Measurements from ENCODE around the gene PPP1R15A.

Gene PPP1R15A

GRCh38 chr19:48830088-48830487, 42.1 kb upstream of the PPP1R15A start:
- no peak for TF ChIP-seq GABPA (IDR thresholded peaks at IDR 0.05; ENCODE audit: low read depth)
- no peak for TF ChIP-seq POLR2AphosphoS5 (IDR thresholded peaks at IDR 0.05; ENCODE audit: low read depth)
- TF ChIP-seq SPI1 (IDR thresholded peaks at IDR 0.05; ENCODE audit: borderline replicate concordance, low read depth), result no peak
- TF ChIP-seq, protein P1, sequence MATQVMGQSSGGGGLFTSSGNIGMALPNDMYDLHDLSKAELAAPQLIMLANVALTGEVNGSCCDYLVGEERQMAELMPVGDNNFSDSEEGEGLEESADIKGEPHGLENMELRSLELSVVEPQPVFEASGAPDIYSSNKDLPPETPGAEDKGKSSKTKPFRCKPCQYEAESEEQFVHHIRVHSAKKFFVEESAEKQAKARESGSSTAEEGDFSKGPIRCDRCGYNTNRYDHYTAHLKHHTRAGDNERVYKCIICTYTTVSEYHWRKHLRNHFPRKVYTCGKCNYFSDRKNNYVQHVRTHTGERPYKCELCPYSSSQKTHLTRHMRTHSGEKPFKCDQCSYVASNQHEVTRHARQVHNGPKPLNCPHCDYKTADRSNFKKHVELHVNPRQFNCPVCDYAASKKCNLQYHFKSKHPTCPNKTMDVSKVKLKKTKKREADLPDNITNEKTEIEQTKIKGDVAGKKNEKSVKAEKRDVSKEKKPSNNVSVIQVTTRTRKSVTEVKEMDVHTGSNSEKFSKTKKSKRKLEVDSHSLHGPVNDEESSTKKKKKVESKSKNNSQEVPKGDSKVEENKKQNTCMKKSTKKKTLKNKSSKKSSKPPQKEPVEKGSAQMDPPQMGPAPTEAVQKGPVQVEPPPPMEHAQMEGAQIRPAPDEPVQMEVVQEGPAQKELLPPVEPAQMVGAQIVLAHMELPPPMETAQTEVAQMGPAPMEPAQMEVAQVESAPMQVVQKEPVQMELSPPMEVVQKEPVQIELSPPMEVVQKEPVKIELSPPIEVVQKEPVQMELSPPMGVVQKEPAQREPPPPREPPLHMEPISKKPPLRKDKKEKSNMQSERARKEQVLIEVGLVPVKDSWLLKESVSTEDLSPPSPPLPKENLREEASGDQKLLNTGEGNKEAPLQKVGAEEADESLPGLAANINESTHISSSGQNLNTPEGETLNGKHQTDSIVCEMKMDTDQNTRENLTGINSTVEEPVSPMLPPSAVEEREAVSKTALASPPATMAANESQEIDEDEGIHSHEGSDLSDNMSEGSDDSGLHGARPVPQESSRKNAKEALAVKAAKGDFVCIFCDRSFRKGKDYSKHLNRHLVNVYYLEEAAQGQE (IDR thresholded peaks at IDR 0.05; ENCODE audit: insufficient replicate concordance, low read depth), result no peak
- TF ChIP-seq, protein P2, sequence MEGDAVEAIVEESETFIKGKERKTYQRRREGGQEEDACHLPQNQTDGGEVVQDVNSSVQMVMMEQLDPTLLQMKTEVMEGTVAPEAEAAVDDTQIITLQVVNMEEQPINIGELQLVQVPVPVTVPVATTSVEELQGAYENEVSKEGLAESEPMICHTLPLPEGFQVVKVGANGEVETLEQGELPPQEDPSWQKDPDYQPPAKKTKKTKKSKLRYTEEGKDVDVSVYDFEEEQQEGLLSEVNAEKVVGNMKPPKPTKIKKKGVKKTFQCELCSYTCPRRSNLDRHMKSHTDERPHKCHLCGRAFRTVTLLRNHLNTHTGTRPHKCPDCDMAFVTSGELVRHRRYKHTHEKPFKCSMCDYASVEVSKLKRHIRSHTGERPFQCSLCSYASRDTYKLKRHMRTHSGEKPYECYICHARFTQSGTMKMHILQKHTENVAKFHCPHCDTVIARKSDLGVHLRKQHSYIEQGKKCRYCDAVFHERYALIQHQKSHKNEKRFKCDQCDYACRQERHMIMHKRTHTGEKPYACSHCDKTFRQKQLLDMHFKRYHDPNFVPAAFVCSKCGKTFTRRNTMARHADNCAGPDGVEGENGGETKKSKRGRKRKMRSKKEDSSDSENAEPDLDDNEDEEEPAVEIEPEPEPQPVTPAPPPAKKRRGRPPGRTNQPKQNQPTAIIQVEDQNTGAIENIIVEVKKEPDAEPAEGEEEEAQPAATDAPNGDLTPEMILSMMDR (IDR thresholded peaks at IDR 0.05; ENCODE audit: insufficient read depth, low read length), result no peak
- Histone ChIP-seq H3K4me3 (replicated peaks; ENCODE audit: insufficient read depth, low read length) (no peak overlapping the region), H3K27ac (replicated peaks) (no peak overlapping the region), H3K27me3 (ENCODE audit: insufficient read depth, poor library complexity, severe bottlenecking) (no peaks in the 10 kb centered on the region)
- DNase-seq (ENCODE audit: low read depth in 1 of 2, low spot score in 1 of 2), result no peak

- DNase-seq (ENCODE audit: low read depth in 1 of 2, low spot score in 1 of 2), result no peak
- no peaks in the 10 kb centered on the region for H3K27me3 ChIP-seq (ENCODE audit: insufficient read depth, poor library complexity, severe bottlenecking)
- TF ChIP-seq SPI1 (IDR thresholded peaks at IDR 0.05; ENCODE audit: borderline replicate concordance, low read depth), result no peak
- H3K27ac ChIP-seq (replicated peaks), result no peak overlapping the region
- H3K4me3 ChIP-seq (replicated peaks; ENCODE audit: insufficient read depth, low read length), result no peak overlapping the region
Measured at GRCh38 chr19:48830965-48831364, 41.3 kb upstream of the PPP1R15A start.

DNA sequence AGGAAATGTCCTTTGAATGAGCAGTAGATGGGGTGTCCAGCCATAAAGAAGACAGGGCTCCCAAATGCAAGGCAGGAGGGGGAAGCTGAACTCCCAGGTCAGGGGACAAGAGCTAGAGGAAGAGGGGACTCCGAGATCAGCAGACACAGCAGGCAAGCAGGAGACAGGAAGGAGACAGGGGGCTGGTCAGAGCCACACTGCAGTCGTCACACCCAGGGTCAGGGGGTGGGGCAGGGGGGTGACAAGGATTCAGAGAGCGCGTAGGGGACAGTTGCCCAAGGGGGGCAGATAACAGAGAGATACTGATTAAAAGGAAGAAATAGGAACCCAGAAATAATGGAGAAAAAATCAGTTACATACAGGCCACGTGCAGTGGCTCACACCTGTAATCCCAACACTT, 39.2 kb upstream of the PPP1R15A start:
- no peak for DNase-seq (ENCODE audit: low read depth in 1 of 2, low spot score in 1 of 2)
- TF ChIP-seq GABPA (IDR thresholded peaks at IDR 0.05; ENCODE audit: low read depth) (no peak), SPI1 (IDR thresholded peaks at IDR 0.05; ENCODE audit: borderline replicate concordance, low read depth) (no peak), POLR2AphosphoS5 (IDR thresholded peaks at IDR 0.05; ENCODE audit: low read depth) (no peak)
- TF ChIP-seq, protein P2 (IDR thresholded peaks at IDR 0.05; ENCODE audit: insufficient read depth, low read length), result no peak
- TF ChIP-seq, protein P1 (IDR thresholded peaks at IDR 0.05; ENCODE audit: insufficient replicate concordance, low read depth), result no peak

GRCh38 chr19:48833977-48834376, 38.2 kb upstream of the PPP1R15A start:
- no peaks in the 10 kb centered on the region for H3K27me3 ChIP-seq (ENCODE audit: insufficient read depth, poor library complexity, severe bottlenecking)
- no peak overlapping the region for H3K27ac ChIP-seq (replicated peaks)
- no peak for DNase-seq (ENCODE audit: low read depth in 1 of 2, low spot score in 1 of 2)
- no peak for TF ChIP-seq SPI1 (IDR thresholded peaks at IDR 0.05; ENCODE audit: borderline replicate concordance, low read depth)
- TF ChIP-seq, protein P1 (IDR thresholded peaks at IDR 0.05; ENCODE audit: insufficient replicate concordance, low read depth), result no peak
- no peak for TF ChIP-seq GABPA (IDR thresholded peaks at IDR 0.05; ENCODE audit: low read depth)
- TF ChIP-seq, protein P2 (IDR thresholded peaks at IDR 0.05; ENCODE audit: insufficient read depth, low read length), result no peak
- TF ChIP-seq POLR2AphosphoS5 (IDR thresholded peaks at IDR 0.05; ENCODE audit: low read depth), result no peak
- no peak overlapping the region for H3K4me3 ChIP-seq (replicated peaks; ENCODE audit: insufficient read depth, low read length)

More for the DNA sequence above, 39.2 kb upstream of the PPP1R15A start:
- no peaks in the 10 kb centered on the region for H3K27me3 ChIP-seq (ENCODE audit: insufficient read depth, poor library complexity, severe bottlenecking)
- no peak overlapping the region for H3K27ac ChIP-seq (replicated peaks)
- H3K4me3 ChIP-seq (replicated peaks; ENCODE audit: insufficient read depth, low read length), result no peak overlapping the region
